Thymus (tissue), 11 donors: ENCODE data around the gene HECW1. TPM values are rescaled to one million over a fixed set of nuclear protein-coding genes. Genes with fewer than 3 reads are reported as not detected.
"Not testable (repeated sequence)": the region's sequence is repeated elsewhere in the genome, so short reads cannot be mapped to it uniquely, and the experiment has no call there.

Experiments used
- DNase-seq, 9 donors: peaks; one replicate each; pipeline ENCODE4 v3.0.0-alpha.2; 2013; ENCODE audit warnings: low spot score in 9 of 9, low read depth in 6 of 9, missing footprints in 1 of 9
- H3K27ac ChIP-seq, 2 donors: one replicate each; pipeline ENCODE4 v1.5.1; 2013; ENCODE audit warnings: control low read depth in 1 of 2, low read depth in 1 of 2, low read length in 1 of 2, mild to moderate bottlenecking in 1 of 2, moderate library complexity in 1 of 2
- H3K27me3 ChIP-seq, 2 donors: one replicate each; pipeline ENCODE4 v1.5.1; 2013; ENCODE audit warnings: low read length in 1 of 2; ENCODE audit not compliant: control insufficient read depth in 2 of 2, insufficient read depth in 1 of 2
- H3K36me3 ChIP-seq, 2 donors: one replicate each; pipeline ENCODE4 v1.5.1; 2013; ENCODE audit warnings: low read length in 1 of 2, mild to moderate bottlenecking in 1 of 2, moderate library complexity in 1 of 2; ENCODE audit not compliant: control insufficient read depth in 2 of 2, insufficient read depth in 2 of 2
- H3K4me1 ChIP-seq, 2 donors: one replicate each; pipeline ENCODE4 v1.5.1; 2013; ENCODE audit warnings: low read length in 2 of 2; ENCODE audit not compliant: control insufficient read depth in 2 of 2, insufficient read depth in 2 of 2
- H3K4me3 ChIP-seq, 2 donors: one replicate each; pipeline ENCODE4 v1.5.1; 2013; ENCODE audit warnings: low read length in 2 of 2, control low read depth in 1 of 2, mild to moderate bottlenecking in 1 of 2
- H3K9me3 ChIP-seq, 2 donors: one replicate each; pipeline ENCODE4 v1.5.1; 2013; ENCODE audit warnings: low read length in 1 of 2, mild to moderate bottlenecking in 1 of 2; ENCODE audit not compliant: control insufficient read depth in 2 of 2, insufficient read depth in 1 of 2
- WGBS: extraction: QIAGEN DNeasy Blood & Tissue Kit; methylation state at CpG from one replicate; pipeline ENCODE4 v1.1.7; 2013; 5-methylcytosine and 5-hydroxymethylcytosine counted together
- polyA plus RNA-seq: library from polyadenylated mRNA; stranded (reverse); fragments of 200-250 nt; gene quantifications from one replicate; pipeline ENCODE4 v1.2.3, GENCODE V29; 2013
- total RNA-seq: library from RNA; stranded (reverse); fragments of 120-200 nt; gene quantifications from one replicate; pipeline ENCODE4 v1.2.4, GENCODE V29; 2013
- donor health status: healthy.

HECW1 gene
- total and polyA plus RNA-seq, 2 donors: 0.05 to 0.23 TPM

DNA sequence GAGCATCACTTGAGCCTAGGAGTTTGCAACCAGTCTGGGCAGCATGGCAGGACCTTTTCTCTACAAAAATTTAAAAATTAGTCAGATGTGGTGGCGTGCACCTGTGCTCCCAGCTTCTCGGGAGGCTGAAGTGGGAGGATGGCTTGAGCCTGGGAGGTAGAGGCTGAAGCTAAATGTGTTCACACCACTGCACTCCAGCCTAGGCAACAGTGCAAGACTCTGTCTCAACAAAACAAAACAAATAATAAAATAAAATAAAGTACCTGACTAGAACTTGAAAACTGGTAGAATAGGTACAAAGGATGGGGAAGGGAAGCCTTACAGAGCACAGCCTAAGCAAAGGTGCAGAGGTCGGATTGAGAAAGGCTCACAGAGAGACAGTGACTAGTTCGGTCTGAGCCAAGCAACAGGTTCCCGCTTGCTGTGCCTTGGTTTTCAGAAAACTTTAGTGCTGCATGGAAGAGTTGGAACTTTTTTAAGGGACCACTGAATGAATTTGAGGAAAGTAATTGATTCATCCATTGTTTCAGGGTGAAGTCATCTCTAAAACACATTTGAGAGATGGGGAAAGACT, 370.3 kb downstream of the HECW1 start:
- Histone ChIP-seq H3K9me3 (no peaks in the 10 kb centered on the region), H3K27ac (no peak overlapping the region), H3K4me3 (no peak overlapping the region), H3K27me3 (no peaks in the 10 kb centered on the region), H3K36me3 (no peaks in the 10 kb centered on the region), H3K4me1 (no peaks in the 10 kb centered on the region)
- DNase-seq: no peak
- 95% methylated on average over 5 of the region's 5 CpGs for WGBS

DNA sequence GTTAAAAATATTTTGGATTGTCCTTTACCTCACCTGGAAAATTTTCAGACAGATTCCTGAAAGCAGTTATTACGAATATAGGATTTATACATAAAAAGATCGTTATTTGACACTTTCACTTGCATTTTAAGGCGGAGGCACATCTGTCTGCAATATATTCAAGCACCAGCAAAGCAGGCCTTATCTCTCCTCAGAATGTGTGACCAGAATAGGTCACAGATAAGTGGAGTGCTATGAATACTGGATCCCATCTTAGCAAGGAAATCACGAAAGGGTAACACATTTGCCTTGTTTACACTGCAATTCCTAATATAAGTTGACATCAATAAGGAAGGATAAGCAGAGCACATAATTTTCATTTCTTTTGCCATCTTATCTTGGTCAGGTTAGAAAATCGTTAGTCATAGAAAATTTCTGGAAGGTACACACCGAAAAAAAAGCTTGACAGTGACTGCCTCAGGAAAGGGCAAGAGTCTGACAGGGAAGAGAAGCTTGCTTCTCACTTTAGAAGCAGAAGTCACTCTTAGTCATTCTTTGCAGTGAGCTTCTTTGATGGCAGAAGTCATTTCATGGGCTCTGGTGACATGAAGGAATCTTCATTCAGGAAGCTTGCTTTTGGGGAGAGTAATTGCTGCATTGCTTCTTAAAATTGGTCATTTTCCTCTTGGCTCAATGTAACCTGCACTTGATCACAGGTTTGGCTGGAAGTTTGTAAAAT, 372.4 kb downstream of the HECW1 start:
- DNase-seq: no peak
- 92% methylated on average over 6 of the region's 6 CpGs for WGBS

DNA sequence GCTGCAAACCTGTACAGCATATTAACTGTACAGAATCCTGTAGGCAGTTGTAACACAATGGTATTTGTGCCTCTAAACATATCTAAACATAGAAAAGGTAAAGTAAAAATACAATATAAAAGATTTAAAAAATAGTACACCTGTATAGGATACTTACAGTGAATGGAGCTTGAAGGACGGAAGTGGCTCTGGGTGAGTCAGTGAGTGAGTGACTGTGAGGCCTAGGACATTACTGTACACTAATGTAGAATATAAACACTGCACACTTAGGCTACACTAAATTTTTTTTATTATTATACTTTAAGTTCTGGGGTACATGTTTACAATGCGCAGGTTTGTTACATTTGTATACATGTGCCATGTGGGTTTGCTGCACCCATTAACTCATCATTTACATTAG, 373.1 kb downstream of the HECW1 start:
- Histone ChIP-seq H3K4me1 (no peaks in the 10 kb centered on the region), H3K27ac (no peak overlapping the region), H3K4me3 (no peak overlapping the region), H3K36me3 (no peaks in the 10 kb centered on the region), H3K9me3 (no peaks in the 10 kb centered on the region), H3K27me3 (no peaks in the 10 kb centered on the region)
- WGBS: 100% methylated on average over 2 of the region's 2 CpGs
- no peak for DNase-seq

More for the DNA sequence above, 372.4 kb downstream of the HECW1 start:
- Histone ChIP-seq H3K27ac (no peak overlapping the region), H3K9me3 (no peaks in the 10 kb centered on the region), H3K36me3 (no peaks in the 10 kb centered on the region), H3K4me3 (no peak overlapping the region), H3K27me3 (no peaks in the 10 kb centered on the region), H3K4me1 (no peaks in the 10 kb centered on the region)

DNA sequence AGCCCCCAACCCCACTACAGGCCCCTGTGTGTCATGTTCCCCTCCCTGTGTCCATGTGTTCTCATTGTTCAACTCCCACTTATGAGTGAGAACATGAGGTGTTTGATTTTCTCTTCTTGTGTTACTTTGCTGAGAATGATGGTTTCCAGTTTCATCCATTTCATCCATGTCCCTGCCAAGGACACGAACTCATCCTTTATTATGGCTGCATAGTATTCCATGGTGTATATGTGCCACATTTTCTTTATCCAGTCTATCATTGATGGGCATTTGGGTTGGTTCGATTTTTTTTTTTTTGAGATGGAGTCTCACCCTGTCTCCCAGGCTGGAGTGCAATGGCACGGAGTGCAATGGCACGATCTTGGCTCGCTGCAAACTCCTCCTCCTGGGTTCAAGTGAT, 373.6 kb downstream of the HECW1 start:
- not testable (repeated sequence) for H3K27me3 ChIP-seq, H3K9me3 ChIP-seq, H3K4me1 ChIP-seq, H3K36me3 ChIP-seq, H3K27ac ChIP-seq, H3K4me3 ChIP-seq, DNase-seq
- WGBS: 97% methylated on average over 5 of the region's 5 CpGs

DNA sequence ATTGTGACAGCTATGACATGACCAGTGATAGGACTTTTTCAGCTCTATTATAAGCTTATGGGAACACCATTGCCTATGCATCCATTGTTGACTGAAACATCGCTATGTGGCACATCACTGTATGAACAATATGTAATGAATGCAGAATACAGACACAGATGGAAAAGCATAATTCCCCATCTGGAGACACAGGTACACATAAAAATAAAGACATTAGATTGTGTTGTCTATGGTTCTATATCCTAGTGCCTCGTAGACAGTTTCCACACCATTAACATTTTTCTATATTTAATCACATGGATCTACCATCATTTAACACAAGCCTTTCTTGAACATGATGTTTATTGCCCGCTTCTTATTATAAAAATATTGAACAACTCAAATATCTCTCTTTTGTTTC, 374.2 kb downstream of the HECW1 start:
- Histone ChIP-seq H3K4me1 (no peaks in the 10 kb centered on the region), H3K27me3 (no peaks in the 10 kb centered on the region), H3K9me3 (no peaks in the 10 kb centered on the region), H3K36me3 (no peaks in the 10 kb centered on the region), H3K4me3 (no peak overlapping the region), H3K27ac (no peak overlapping the region)
- 98% methylated on average over 3 of the region's 3 CpGs for WGBS
- no peak for DNase-seq

DNA sequence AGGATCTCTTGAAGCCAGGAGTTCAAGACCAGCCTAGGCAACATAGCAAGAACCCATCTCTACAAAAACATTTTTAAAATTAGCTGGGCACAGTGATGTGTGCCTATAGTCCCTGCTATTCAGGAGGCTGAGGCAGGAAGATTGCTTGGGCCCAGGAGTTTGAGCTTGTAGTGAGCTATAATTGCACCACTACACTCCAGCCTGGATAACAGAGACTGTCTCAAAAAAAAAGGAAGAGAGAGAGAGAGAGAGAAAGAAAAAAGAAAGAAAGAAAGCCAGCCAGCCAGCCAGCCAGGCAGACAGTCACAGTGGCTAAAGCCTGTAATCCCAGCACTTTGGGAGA, 375.3 kb downstream of the HECW1 start:
- H3K4me1 ChIP-seq: no peaks in the 10 kb centered on the region
- H3K36me3 ChIP-seq: no peaks in the 10 kb centered on the region
- no peaks in the 10 kb centered on the region for H3K9me3 ChIP-seq
- no peaks in the 10 kb centered on the region for H3K27me3 ChIP-seq
- H3K4me3 ChIP-seq: no peak overlapping the region
- H3K27ac ChIP-seq: no peak overlapping the region
- DNase-seq: no peak

DNA sequence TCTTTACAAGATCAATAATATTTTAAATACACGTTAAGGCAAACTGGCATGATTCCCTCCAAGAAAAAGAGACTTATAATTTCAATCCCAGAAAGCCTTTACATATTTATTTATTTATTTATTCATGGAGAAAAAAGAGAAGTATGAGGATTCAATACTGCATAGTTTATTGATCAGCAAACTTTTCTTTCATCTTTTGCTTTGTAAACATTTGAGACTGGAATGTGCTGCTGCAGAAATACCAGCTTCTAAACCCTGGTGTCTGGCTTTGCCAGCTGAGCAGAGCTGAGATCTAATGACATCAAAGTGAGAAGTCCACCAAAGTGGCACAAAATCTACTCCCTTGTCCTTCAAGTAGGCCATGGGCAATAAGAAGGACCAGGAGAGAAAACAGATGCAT, 376.8 kb downstream of the HECW1 start:
- H3K4me1 ChIP-seq: peaks cover 0 to 2% of the 10 kb centered on the region in 2 donors
- DNase-seq: no peak
- no peaks in the 10 kb centered on the region for H3K27me3 ChIP-seq
- H3K9me3 ChIP-seq: no peaks in the 10 kb centered on the region
- 62% methylated on average over 1 of the region's 1 CpG for whole genome bisulfite sequencing
- H3K4me3 ChIP-seq: no peak overlapping the region
- no peak overlapping the region for H3K27ac ChIP-seq
- H3K36me3 ChIP-seq: no peaks in the 10 kb centered on the region

DNA sequence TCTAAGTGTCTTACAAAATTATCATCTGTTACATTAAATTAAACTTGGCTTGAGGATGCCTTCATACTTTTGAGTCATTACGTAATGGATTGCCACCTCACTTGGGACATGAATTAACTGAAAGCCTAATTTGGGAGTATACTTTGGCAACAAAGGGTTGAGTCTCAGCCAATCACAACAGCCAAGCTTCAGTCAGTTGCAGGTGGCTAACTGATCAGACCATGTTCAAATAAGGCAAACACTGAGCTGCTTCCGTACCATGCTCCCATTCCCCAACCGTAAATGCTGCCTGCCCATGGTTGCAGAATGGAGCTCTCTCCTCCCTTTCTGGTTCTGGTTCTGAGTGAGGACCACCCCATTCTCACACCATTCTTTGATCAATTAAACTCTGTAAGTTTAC, 377.6 kb downstream of the HECW1 start:
- no peak for DNase-seq
- WGBS: 92% methylated on average over 3 of the region's 3 CpGs

DNA sequence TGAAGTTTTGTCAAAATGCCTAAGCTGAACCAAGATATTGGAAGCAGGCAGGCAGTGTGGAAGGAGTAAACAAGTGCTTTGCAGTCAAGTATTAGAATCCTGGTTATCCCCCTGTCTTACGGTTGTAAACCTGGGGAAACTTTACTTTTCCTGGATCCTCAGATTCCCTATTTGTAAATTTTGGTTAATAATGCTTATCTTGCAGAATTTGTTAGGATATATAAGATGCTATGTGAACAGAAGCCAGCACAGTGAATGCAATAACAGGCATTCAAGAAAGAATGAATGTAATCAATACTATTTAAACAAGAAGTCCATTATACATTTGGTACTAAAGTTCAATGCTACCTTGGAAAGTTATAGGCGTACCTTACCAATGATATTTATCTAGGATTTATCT, 378.7 kb downstream of the HECW1 start:
- no peaks in the 10 kb centered on the region for H3K36me3 ChIP-seq
- H3K27ac ChIP-seq: no peak overlapping the region
- no peaks in the 10 kb centered on the region for H3K27me3 ChIP-seq
- H3K9me3 ChIP-seq: no peaks in the 10 kb centered on the region
- H3K4me3 ChIP-seq: no peak overlapping the region
- peaks cover 0 to 2% of the 10 kb centered on the region in 2 donors for H3K4me1 ChIP-seq
- 97% methylated on average over 2 of the region's 2 CpGs for WGBS
- no peak for DNase-seq

More for the DNA sequence above, 377.6 kb downstream of the HECW1 start:
- Histone ChIP-seq H3K27me3 (no peaks in the 10 kb centered on the region), H3K4me1 (peaks cover 0 to 2% of the 10 kb centered on the region in 2 donors), H3K9me3 (no peaks in the 10 kb centered on the region), H3K36me3 (no peaks in the 10 kb centered on the region), H3K4me3 (no peak overlapping the region), H3K27ac (no peak overlapping the region)
